Breast epithelium (tissue), 3 donors: ENCODE results near the gene MALRD1.

Source experiments
- POLR2A ChIP-seq: fragments of 450-650 bp; IDR thresholded peaks from one replicate; pipeline ENCODE4 v1.6.1; 2016; ENCODE audit warnings: antibody characterized with exemption, mild to moderate bottlenecking, moderate library complexity
- POLR2AphosphoS5 ChIP-seq, 3 donors: sonication (generic); formaldehyde crosslinking; IDR thresholded peaks; one replicate each; pipeline ENCODE4 v1.6.1; 2017; ENCODE audit warnings: antibody characterized with exemption in 3 of 3
- TF ChIP-seq, protein P1 (sequence below), 3 donors: fragments of 450-650 bp; IDR thresholded peaks; one replicate each; pipeline ENCODE4 v1.5.1; 2016 to 2017; ENCODE audit warnings: antibody characterized with exemption in 3 of 3, mild to moderate bottlenecking in 3 of 3, moderate library complexity in 3 of 3

GRCh38 chr10:19775296-19775695, 726.7 kb downstream of the MALRD1 start:
- TF ChIP-seq, protein P1, sequence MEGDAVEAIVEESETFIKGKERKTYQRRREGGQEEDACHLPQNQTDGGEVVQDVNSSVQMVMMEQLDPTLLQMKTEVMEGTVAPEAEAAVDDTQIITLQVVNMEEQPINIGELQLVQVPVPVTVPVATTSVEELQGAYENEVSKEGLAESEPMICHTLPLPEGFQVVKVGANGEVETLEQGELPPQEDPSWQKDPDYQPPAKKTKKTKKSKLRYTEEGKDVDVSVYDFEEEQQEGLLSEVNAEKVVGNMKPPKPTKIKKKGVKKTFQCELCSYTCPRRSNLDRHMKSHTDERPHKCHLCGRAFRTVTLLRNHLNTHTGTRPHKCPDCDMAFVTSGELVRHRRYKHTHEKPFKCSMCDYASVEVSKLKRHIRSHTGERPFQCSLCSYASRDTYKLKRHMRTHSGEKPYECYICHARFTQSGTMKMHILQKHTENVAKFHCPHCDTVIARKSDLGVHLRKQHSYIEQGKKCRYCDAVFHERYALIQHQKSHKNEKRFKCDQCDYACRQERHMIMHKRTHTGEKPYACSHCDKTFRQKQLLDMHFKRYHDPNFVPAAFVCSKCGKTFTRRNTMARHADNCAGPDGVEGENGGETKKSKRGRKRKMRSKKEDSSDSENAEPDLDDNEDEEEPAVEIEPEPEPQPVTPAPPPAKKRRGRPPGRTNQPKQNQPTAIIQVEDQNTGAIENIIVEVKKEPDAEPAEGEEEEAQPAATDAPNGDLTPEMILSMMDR (IDR thresholded peaks at IDR 0.05), result no peak
- TF ChIP-seq POLR2AphosphoS5 (IDR thresholded peaks at IDR 0.05) (no peak), POLR2A (no peak)
